ENCODE results near the gene NFIA.

NFIA gene

GRCh38 chr1:61132176-61132638, 49.8 kb downstream of the NFIA start:
- Histone ChIP-seq H3K9ac (ENCODE audit: low read depth, low read length) (no peak overlapping the region), H3K27ac (ENCODE audit: low read depth, low read length) (no peak overlapping the region), H3K4me3 (ENCODE audit: low read depth, low read length) (no peak overlapping the region), H3K36me3 (ENCODE audit: control insufficient read depth, insufficient read depth, low read length) (no peaks in the 10 kb centered on the region), H3K4me1 (ENCODE audit: control insufficient read depth, insufficient read depth, low read length) (no peaks in the 10 kb centered on the region), H3K9me3 (ENCODE audit: control insufficient read depth, insufficient read depth, low read length) (no peaks in the 10 kb centered on the region), H3K27me3 (ENCODE audit: control insufficient read depth, insufficient read depth, low read length) (no peaks in the 10 kb centered on the region)

- Histone ChIP-seq H3K4me1 (ENCODE audit: control insufficient read depth, insufficient read depth, low read length) (no peaks in the 10 kb centered on the region), H3K9ac (ENCODE audit: low read depth, low read length) (no peak overlapping the region), H3K36me3 (ENCODE audit: control insufficient read depth, insufficient read depth, low read length) (no peaks in the 10 kb centered on the region), H3K4me3 (ENCODE audit: low read depth, low read length) (no peak overlapping the region), H3K27me3 (ENCODE audit: control insufficient read depth, insufficient read depth, low read length) (no peaks in the 10 kb centered on the region), H3K9me3 (ENCODE audit: control insufficient read depth, insufficient read depth, low read length) (no peaks in the 10 kb centered on the region), H3K27ac (ENCODE audit: low read depth, low read length) (no peak overlapping the region)
Measured at GRCh38 chr1:61132645-61133334, 50.4 kb downstream of the NFIA start.

- Histone ChIP-seq H3K27me3 (ENCODE audit: control insufficient read depth, insufficient read depth, low read length) (no peaks in the 10 kb centered on the region), H3K9ac (ENCODE audit: low read depth, low read length) (no peak overlapping the region), H3K4me3 (ENCODE audit: low read depth, low read length) (no peak overlapping the region), H3K27ac (ENCODE audit: low read depth, low read length) (no peak overlapping the region), H3K36me3 (ENCODE audit: control insufficient read depth, insufficient read depth, low read length) (no peaks in the 10 kb centered on the region), H3K9me3 (ENCODE audit: control insufficient read depth, insufficient read depth, low read length) (no peaks in the 10 kb centered on the region), H3K4me1 (ENCODE audit: control insufficient read depth, insufficient read depth, low read length) (no peaks in the 10 kb centered on the region)
Measured at GRCh38 chr1:61133335-61134019, 51.1 kb downstream of the NFIA start.

- Histone ChIP-seq H3K9me3 (ENCODE audit: control insufficient read depth, insufficient read depth, low read length) (no peaks in the 10 kb centered on the region), H3K9ac (ENCODE audit: low read depth, low read length) (no peak overlapping the region), H3K27ac (ENCODE audit: low read depth, low read length) (no peak overlapping the region), H3K36me3 (ENCODE audit: control insufficient read depth, insufficient read depth, low read length) (no peaks in the 10 kb centered on the region), H3K4me1 (ENCODE audit: control insufficient read depth, insufficient read depth, low read length) (peaks cover 8% of the 10 kb centered on the region; the same call in 1 of the 2 replicates), H3K27me3 (ENCODE audit: control insufficient read depth, insufficient read depth, low read length) (no peaks in the 10 kb centered on the region), H3K4me3 (ENCODE audit: low read depth, low read length) (no peak overlapping the region)
Measured at GRCh38 chr1:61135291-61135690, 52.9 kb downstream of the NFIA start.

GRCh38 chr1:61138305-61138704, 55.9 kb downstream of the NFIA start:
- no peak overlapping the region for H3K27ac ChIP-seq (ENCODE audit: low read depth, low read length)
- peaks cover 29% of the 10 kb centered on the region for H3K4me1 ChIP-seq (ENCODE audit: control insufficient read depth, insufficient read depth, low read length)
- no peaks in the 10 kb centered on the region for H3K9me3 ChIP-seq (ENCODE audit: control insufficient read depth, insufficient read depth, low read length)
- H3K27me3 ChIP-seq (ENCODE audit: control insufficient read depth, insufficient read depth, low read length), result no peaks in the 10 kb centered on the region
- no peak overlapping the region for H3K9ac ChIP-seq (ENCODE audit: low read depth, low read length)
- H3K4me3 ChIP-seq (ENCODE audit: low read depth, low read length), result no peak overlapping the region
- H3K36me3 ChIP-seq (ENCODE audit: control insufficient read depth, insufficient read depth, low read length), result no peaks in the 10 kb centered on the region

GRCh38 chr1:61138921-61139774, 56.8 kb downstream of the NFIA start:
- H3K9me3 ChIP-seq (ENCODE audit: control insufficient read depth, insufficient read depth, low read length), result no peaks in the 10 kb centered on the region
- H3K4me3 ChIP-seq (ENCODE audit: low read depth, low read length), result no peak overlapping the region
- no peaks in the 10 kb centered on the region for H3K27me3 ChIP-seq (ENCODE audit: control insufficient read depth, insufficient read depth, low read length)
- H3K9ac ChIP-seq (ENCODE audit: low read depth, low read length), result no peak overlapping the region
- no peak overlapping the region for H3K27ac ChIP-seq (ENCODE audit: low read depth, low read length)
- H3K4me1 ChIP-seq (ENCODE audit: control insufficient read depth, insufficient read depth, low read length), result peaks cover 29% of the 10 kb centered on the region
- no peaks in the 10 kb centered on the region for H3K36me3 ChIP-seq (ENCODE audit: control insufficient read depth, insufficient read depth, low read length)

- no peaks in the 10 kb centered on the region for H3K9me3 ChIP-seq (ENCODE audit: control insufficient read depth, insufficient read depth, low read length)
- H3K4me1 ChIP-seq (ENCODE audit: control insufficient read depth, insufficient read depth, low read length), result peaks cover 29% of the 10 kb centered on the region
- no peak overlapping the region for H3K27ac ChIP-seq (ENCODE audit: low read depth, low read length)
Measured at GRCh38 chr1:61139775-61140549, 57.6 kb downstream of the NFIA start.

GRCh38 chr1:61140778-61141177, 58.4 kb downstream of the NFIA start:
- no peaks in the 10 kb centered on the region for H3K9me3 ChIP-seq (ENCODE audit: control insufficient read depth, insufficient read depth, low read length)
- H3K4me3 ChIP-seq (ENCODE audit: low read depth, low read length), result no peak overlapping the region
- H3K36me3 ChIP-seq (ENCODE audit: control insufficient read depth, insufficient read depth, low read length), result no peaks in the 10 kb centered on the region
- no peak overlapping the region for H3K27ac ChIP-seq (ENCODE audit: low read depth, low read length)
- no peak overlapping the region for H3K9ac ChIP-seq (ENCODE audit: low read depth, low read length)
- no peaks in the 10 kb centered on the region for H3K27me3 ChIP-seq (ENCODE audit: control insufficient read depth, insufficient read depth, low read length)
- peaks cover 29% of the 10 kb centered on the region for H3K4me1 ChIP-seq (ENCODE audit: control insufficient read depth, insufficient read depth, low read length)

More at GRCh38 chr1:61139775-61140549, 57.6 kb downstream of the NFIA start:
- Histone ChIP-seq H3K27me3 (ENCODE audit: control insufficient read depth, insufficient read depth, low read length) (no peaks in the 10 kb centered on the region), H3K4me3 (ENCODE audit: low read depth, low read length) (no peak overlapping the region), H3K9ac (ENCODE audit: low read depth, low read length) (no peak overlapping the region), H3K36me3 (ENCODE audit: control insufficient read depth, insufficient read depth, low read length) (no peaks in the 10 kb centered on the region)

GRCh38 chr1:61141288-61142042, 59.1 kb downstream of the NFIA start:
- Histone ChIP-seq H3K27ac (ENCODE audit: low read depth, low read length) (no peak overlapping the region), H3K4me3 (ENCODE audit: low read depth, low read length) (no peak overlapping the region), H3K9ac (ENCODE audit: low read depth, low read length) (no peak overlapping the region), H3K27me3 (ENCODE audit: control insufficient read depth, insufficient read depth, low read length) (no peaks in the 10 kb centered on the region), H3K36me3 (ENCODE audit: control insufficient read depth, insufficient read depth, low read length) (no peaks in the 10 kb centered on the region), H3K4me1 (ENCODE audit: control insufficient read depth, insufficient read depth, low read length) (peaks cover 29% of the 10 kb centered on the region), H3K9me3 (ENCODE audit: control insufficient read depth, insufficient read depth, low read length) (no peaks in the 10 kb centered on the region)

GRCh38 chr1:61142043-61142440, 59.7 kb downstream of the NFIA start:
- H3K4me1 ChIP-seq (ENCODE audit: control insufficient read depth, insufficient read depth, low read length), result peaks cover 29% of the 10 kb centered on the region
- H3K27me3 ChIP-seq (ENCODE audit: control insufficient read depth, insufficient read depth, low read length), result no peaks in the 10 kb centered on the region
- no peaks in the 10 kb centered on the region for H3K9me3 ChIP-seq (ENCODE audit: control insufficient read depth, insufficient read depth, low read length)
- no peaks in the 10 kb centered on the region for H3K36me3 ChIP-seq (ENCODE audit: control insufficient read depth, insufficient read depth, low read length)
- no peak overlapping the region for H3K4me3 ChIP-seq (ENCODE audit: low read depth, low read length)
- no peak overlapping the region for H3K9ac ChIP-seq (ENCODE audit: low read depth, low read length)
- H3K27ac ChIP-seq (ENCODE audit: low read depth, low read length), result no peak overlapping the region
